Suprapubic skin (tissue), 3 donors: ENCODE results near the gene TCF7L2.

Source experiments
- POLR2A ChIP-seq, 2 donors: fragments of 450-650 bp; IDR thresholded peaks; one replicate each; pipeline ENCODE4 v1.6.1; 2017; ENCODE audit warnings: antibody characterized with exemption in 2 of 2, mild to moderate bottlenecking in 2 of 2, moderate library complexity in 2 of 2
- TF ChIP-seq, protein P1 (sequence below), 2 donors: fragments of 200-600 bp in 1 of 2; fragments of 450-650 bp in 1 of 2; sonication (generic) in 1 of 2; IDR thresholded peaks; one replicate each; pipeline ENCODE4 v1.5.1; 2016 to 2019; ENCODE audit warnings: antibody characterized with exemption in 2 of 2, mild to moderate bottlenecking in 1 of 2, moderate library complexity in 1 of 2

DNA sequence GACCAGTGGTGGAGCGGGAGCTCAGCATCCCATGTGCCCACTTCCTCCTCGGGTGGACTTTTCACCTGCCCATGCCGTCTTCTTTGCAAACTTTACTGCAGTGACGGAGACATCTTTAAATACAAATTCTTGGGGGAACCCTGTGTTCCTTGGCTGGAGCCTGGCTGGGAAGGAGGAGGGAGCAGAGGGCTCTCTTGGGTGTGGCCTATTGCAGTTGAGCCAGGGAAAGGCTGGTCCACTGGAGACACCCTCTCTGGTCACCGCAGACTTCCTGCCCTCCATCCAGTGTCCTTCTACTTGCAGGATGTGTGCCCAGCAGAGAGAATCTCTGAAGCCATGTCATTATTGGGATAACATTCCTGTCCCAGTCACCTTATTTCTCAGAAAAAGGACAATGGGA, 67.3 kb downstream of the TCF7L2 start:
- TF ChIP-seq, protein P1, sequence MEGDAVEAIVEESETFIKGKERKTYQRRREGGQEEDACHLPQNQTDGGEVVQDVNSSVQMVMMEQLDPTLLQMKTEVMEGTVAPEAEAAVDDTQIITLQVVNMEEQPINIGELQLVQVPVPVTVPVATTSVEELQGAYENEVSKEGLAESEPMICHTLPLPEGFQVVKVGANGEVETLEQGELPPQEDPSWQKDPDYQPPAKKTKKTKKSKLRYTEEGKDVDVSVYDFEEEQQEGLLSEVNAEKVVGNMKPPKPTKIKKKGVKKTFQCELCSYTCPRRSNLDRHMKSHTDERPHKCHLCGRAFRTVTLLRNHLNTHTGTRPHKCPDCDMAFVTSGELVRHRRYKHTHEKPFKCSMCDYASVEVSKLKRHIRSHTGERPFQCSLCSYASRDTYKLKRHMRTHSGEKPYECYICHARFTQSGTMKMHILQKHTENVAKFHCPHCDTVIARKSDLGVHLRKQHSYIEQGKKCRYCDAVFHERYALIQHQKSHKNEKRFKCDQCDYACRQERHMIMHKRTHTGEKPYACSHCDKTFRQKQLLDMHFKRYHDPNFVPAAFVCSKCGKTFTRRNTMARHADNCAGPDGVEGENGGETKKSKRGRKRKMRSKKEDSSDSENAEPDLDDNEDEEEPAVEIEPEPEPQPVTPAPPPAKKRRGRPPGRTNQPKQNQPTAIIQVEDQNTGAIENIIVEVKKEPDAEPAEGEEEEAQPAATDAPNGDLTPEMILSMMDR (IDR thresholded peaks at IDR 0.05): no peak
- no peak for TF ChIP-seq POLR2A (IDR thresholded peaks at IDR 0.05)
